GM19395 (cell line): ENCODE measurements around the gene SCAMP1.

ENCODE experiments used
- ATAC-seq: cut with Tn5 transposase; IDR thresholded peaks from one replicate; pipeline ENCODE4 v1.9.1; 2021; ENCODE audit warnings: mild to moderate bottlenecking, moderate library complexity; ENCODE audit not compliant: unreplicated experiment

Gene SCAMP1

DNA sequence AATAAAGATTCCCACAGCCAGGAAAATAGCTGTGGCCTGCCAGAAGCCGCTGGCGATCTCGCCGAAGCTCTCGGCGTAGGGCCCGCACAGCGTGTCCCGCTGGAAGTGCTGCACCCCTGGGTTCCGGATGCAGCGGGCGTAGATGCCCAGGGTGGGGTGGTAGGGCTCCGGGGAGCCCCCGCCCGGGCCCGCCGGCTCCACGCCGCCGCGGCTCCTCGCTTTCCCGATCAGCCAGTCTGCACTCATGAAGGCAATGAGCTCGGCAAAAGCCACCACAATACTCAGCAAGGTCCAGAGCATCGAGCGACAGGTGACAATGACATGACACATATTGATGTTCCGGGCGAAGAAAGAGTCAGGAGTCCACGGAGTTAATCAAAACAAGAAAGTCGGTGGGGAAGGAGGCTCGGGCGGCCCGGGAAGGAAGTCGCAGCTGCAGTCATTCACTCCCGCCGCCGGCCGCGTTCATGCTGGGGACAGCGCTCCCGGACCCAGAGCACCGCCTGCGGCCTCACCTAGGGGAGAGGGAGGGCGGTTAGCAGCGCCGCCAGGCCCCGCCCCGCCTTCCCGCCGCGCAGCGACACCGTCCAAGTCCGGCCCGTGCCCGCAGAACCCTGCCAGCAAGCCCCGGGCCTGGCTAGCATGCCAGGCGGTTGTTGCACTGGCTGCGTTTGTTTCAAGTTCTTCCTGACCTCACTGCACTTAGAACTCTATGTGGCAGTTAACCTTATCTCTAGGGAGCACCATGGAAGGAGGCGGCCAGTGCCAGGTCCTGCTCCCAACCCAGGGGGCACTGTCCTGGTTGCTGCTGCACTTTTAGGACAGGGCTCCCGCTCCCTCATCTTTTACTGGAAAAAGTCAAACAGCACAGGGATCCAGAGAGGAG is 149.7 kb downstream of the SCAMP1 start:
- peak; percentile 89 for ATAC-seq

DNA sequence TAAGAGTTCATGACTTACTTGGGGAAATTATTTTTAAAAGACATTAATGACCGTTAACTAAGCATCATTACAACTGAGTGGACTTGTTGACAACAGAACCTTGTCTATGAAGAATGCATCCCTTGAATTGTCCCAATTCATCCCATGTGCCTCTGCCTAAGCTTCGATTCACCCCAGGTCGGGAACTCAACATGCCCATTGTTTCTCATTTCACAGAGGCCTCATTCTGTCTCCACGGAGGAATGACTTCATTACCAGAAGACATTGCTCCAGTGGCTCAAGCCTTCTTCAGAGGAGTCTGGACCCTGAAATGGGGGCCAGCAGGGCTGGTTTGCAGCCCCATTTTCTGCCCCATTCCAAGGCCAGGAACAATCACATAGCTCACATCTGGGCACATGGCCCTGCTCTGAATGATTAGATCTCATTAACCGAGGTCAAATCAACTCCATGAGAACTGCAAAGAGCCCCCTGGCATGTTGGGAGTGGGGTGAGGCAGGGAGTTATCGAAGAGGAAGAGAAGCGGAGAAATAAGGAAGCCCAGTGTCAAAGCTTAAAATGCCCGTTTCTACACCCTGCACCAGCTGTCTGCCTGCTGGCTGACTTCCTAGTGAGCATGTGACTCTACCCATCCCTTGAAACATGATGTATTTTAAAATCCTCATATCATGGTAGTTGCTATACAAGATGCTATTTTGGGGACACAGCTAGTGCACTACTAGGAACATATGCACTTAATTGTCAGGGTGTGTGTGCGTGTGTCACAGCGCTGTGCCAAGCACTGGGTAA is 150.9 kb downstream of the SCAMP1 start:
- no peak for ATAC-seq

DNA sequence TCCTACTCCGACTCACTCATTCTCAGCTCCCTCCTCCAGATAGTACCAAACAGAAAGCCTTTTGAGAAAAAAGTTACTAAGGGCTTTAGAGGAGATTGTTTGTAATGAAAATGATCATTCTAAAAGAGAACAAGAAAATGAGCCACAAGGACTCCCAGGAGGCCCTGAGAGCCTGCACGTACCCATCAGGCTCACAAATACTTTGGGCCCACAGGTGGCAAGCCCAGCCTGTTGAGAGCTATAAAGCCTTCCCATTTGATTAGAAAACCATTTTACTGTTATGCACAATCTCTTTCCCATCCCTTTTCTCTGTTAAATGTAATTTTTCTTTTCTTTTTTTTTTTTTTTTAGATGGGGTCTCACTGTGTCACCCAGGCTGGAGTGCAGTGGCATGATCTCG is 152.0 kb downstream of the SCAMP1 start:
- ATAC-seq: no peak

DNA sequence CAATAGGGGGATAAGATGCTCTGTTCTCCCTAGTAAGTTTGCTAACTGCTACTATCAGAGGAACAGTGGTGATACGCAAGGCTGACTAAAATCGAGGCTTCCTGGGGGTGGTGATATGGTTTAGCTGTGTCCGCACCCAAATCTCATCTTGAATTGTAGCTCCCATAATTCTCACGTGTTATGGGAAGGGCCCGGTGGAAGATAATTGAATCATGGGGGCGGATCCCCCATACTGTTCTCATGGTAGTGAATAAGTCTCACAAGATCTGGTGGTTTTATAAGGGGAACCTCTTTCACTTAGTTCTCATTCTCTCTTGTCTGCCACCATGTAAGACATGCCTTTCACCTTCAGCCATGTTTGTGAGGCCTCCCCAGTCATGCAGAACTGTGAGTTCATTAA is 153.0 kb downstream of the SCAMP1 start:
- no peak for ATAC-seq

DNA sequence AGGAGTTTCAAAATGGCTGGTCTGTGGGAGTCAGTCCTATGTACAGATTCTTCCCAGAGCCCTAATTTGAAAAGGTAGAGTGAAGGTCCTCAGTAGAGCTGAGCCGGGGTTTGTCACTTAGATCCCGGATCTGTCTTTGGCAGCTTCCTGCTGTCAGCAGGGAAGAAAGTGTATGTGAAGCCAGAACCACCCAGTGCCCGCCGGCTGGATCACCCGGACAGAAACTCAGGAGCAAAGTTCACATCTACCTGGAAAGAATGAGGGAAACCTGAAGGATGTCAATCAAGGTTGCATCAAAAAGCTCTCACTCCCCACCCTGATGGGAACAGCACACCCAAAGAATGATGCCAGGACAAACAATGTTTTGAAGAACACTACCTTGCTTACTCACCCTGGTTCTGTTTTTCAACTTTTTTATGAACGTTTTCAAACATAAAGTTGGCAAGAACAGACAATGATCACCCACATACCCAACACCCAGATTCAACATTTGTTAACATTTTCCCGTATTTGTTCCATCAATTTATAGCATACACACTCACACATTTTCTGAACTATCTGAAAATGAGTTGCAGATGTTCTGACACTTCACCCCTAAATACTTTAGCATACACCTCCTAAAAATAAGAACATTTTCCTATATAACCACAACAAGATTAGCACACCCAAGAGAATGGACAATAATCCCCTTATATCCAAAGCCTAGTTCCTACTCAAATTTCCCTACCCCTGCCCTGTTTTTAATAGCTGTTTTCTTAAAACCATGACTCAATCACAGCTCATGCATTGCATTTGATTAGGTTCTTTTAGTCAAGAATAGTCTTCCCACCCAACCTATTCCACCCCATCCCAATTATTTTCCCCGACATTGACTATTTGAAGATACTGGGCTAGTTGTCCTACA is 154.3 kb downstream of the SCAMP1 start:
- ATAC-seq: no peak

DNA sequence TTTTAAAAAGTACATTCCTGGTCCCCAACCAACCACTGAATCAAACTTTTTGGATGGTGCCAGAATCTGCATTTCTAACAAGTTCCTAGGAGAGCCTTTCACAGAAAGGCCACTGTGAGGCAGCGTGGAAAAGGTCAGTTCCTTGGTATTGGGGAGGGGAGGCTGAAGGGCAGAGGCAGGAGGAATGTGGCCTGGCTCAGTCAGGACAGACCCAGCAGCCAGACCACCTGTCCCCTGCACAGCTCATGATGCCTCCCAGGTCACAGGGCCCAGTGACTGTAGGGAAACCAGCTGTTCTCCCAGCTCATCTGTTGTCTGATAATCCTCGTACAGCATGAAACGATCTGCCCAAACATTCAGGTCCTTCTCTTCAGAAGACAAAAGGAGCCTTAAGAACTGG is 155.3 kb downstream of the SCAMP1 start:
- ATAC-seq: no peak

DNA sequence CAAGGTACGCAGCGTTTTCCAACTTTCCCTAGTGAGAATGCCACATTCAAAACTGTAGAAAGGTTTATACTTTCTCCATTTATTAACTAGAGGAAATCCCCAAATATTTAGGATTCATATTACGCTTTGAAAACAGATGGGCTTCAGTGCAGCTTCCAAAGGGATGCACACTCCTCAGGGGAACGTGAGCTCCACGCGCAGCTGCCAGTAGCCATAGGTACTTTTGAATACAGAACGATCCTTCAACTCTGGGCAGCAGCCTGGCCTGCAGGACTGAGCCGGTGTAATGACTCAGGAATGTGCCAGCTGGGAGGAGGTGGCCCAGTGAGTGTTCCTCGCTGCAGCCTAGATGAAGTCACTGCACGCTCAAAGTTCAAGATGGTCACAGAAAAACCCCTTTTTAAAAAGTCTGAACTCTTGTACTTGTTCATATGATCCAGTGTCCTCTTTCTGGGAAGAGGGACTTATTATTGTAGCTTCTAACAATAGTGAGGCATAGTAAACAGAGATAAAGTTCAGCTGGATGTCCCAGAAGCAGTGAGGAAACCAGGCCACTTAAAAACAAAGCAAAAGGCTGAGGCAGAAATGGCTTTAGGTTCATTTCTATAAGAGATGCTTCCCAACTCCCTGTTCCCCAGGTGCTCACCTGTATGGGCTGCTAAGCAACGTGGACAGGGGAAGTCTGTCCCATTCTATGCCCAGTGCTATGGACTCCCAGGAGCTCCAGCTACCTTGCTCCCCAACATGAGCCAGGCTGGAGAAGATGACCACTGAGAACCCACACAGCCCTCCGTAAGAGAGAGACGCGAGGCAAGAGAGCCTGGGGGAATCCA is 158.2 kb downstream of the SCAMP1 start:
- no peak for ATAC-seq

DNA sequence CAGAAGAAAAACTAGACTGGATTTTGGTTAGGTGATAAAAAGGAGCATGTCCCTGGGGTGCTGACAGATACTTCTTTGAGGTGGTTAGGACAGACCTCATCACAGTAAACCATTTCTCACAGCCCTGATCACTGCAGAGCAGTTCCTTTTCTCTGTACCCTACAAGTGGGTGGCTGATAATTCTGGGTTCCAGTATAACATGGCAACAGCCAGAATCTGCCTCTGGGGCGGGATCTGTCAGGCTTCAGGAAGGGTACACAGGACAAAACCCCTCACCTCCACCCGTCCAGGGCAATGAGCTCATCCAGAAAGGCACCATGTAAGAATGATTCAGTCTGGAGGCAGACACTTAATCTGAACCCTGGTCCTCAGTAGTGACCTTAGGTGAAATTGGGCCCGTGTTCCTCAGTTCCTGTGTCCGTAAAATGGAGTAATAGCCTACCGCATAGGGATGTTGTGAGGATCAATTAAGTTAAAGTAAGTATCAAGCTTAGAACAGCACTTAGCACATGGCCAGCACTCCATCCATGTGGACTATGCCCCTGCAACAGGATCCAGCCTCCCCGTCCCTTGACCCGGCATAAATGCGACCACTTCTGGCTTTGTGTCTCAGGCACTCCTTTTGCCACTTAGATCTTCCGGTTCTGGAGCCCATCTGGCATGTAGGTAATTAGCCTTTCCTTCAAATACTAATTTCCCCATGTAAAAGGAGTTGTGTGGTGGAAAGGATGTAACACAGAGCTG is 159.0 kb downstream of the SCAMP1 start:
- ATAC-seq: no peak

DNA sequence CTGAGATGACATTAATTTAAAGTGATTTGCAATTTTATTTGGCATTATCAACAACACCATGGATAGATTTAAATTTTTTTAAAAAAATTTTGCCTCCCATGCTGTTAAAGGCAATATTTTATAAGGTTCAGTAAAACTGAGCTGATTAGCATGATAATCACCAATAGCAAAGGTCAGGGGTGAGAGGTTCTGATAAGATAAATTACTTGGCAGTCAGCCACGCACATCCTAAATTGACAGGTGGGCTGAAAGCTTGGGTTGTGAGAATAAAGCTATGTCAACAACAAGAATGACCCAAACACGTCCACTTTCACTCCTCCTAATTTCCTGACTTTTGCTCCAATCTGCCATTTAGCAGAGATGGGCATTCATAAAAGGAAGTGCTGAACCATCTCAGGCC is 161.0 kb downstream of the SCAMP1 start:
- ATAC-seq: no peak

DNA sequence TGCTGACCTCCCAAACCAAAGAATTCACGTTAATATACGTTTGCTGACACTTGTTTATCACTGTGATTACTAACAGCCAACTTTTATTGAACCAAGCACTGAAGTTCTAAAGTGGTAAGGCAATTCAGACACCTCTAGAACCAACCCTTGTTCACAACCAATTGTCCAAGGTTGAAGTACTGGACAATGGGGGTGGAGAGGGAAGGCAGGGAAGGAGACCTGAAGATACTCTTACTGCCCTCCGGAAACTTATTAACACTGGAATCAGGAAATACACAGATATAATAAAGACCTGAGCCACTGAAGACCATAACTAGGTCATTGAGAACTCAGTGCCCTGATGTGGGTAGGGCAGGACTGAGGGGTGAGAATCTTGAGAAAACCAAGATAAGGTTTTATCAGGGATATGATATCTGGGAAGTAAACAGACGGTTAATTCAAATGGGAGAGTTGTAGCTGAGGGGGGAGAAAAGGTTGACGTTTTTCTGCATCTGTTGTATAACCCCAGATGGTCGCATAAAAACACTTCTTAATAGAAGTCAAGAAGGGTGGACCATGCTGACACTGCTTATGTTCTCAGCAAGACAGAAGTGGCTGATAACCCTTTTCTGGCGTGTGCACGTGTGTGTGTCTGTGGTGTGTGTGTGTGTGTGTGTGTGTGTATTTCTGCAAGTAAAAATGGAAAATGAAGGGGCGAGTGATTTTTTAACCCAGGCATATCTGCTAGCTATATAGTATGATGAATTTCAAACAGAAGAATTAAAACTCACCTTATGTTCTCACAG is 162.3 kb downstream of the SCAMP1 start:
- no peak for ATAC-seq

DNA sequence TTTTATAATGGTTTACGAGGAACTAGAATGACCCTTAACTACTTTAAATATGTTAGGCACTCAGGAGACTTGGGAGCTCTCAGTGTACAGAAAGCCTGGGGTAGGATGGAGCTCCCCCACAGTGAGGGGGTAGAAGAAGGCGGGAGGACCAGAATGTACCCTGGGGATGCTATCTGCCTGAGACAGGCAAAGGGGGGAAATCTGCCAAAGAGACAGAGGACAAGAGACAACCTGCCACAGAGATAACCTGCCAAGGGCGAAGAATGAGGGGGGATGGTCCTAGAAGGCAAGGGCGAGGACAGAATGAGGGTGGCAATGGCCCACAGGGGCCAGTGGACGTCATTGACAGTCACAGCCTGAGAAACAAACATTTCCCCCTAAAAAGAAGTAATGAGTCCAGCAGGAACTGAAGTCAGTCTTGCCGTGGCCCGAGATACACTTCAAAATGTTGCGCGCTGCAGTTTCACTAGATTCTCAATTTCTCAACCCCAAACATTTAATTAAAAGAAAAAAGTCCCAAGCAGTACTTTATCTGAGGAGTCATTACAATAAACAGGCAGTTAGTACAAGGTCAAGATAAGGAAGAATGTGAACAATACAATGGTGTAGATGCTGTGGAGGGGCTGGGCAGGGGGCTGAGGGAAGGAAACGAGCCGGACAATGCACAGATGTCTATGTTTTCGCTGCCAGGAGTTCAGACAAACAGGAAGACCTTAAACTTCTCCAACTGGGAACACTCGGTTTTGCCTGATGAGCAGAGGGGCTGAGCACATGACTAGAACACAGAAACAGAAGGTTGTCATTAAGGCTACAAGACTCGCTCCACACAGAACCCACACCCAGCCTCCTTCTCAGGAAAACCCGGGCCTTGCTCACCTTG is 163.1 kb downstream of the SCAMP1 start:
- ATAC-seq: no peak

DNA sequence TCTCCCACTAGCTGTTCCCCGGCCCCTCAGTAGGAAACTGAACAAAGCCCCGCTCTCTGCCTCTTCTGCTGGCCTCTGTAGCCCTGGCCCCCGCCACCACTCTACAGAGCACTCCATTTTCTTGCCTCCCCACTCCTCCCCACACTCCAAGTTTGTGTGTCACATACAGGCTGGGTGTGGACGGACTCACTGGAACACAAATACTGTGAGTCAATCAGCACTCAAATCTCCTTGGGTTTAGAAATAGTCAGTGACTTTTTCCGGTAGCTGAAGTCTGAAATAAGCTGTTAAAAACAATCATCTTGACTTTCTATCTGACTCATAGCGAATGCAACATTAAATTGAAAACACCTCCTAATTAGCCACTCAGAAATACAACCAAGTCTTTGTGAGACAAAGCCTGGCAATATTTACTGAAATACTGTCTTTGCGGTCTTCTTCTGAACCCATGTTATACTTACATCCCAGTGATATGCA is 165.7 kb downstream of the SCAMP1 start:
- no peak for ATAC-seq

DNA sequence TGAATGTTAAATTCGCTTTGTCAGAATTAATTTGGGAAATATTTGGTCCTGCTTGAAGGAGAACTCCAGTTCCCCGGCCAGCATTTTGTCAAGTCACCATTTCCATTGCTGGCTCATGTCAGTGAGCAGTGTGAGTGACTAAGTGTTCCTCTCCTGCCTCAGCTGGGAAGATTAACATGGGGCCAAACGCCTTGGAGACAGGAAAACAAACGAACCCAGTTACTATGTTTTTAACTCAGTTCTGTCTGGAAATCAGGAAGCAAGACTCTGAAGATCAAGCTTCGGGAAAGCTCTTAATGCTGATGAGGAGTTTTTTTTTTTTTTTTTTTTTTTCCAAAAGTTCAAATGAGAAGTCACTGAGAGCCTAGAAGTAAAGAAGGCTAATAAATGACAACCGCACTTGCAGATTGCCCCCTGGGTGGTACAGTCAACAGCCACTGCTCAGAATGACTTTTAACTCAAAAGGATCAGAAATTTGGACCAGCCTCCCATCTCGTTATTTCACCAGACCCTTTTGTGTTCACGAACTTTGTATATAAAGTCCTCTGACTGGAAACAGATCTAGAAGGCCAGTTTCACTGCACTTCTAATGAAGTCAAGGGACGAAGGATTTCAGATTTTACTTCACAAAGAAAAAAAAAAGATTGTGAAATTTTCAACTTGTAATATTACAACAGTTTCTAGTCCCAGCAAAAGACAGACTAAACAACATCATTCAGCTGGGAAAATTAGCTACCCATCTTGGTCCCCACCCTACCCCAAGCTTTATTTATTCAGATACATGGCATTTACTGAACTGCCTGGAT is 166.8 kb downstream of the SCAMP1 start:
- ATAC-seq: no peak

DNA sequence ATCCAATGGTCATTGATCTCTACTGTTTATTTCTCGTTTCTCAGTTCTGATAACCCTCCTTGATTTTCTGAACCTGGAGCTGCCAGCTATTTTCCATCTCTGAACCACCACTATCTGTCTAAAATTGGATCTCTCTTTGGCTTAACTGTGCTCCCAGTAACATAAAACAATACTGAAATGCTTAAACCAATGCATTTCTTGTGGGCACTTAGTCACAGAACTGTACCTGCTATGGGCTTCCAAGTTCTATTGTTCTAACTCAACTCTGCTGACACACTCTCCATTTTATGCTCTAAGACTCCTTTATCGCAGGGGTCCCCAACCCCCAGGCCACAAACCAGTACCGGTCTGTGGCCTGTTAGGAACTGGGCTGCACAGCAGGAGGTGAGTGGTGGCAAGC is 167.5 kb downstream of the SCAMP1 start:
- ATAC-seq: no peak
